HG03060 (cell line): ENCODE measurements around the gene SLC38A2.

Source experiments
- ATAC-seq: cut with Tn5 transposase; IDR thresholded peaks from one replicate; pipeline ENCODE4 v1.9.1; 2021; ENCODE audit warnings: low read depth, moderate number of reproducible peaks; ENCODE audit not compliant: unreplicated experiment

Gene SLC38A2

DNA sequence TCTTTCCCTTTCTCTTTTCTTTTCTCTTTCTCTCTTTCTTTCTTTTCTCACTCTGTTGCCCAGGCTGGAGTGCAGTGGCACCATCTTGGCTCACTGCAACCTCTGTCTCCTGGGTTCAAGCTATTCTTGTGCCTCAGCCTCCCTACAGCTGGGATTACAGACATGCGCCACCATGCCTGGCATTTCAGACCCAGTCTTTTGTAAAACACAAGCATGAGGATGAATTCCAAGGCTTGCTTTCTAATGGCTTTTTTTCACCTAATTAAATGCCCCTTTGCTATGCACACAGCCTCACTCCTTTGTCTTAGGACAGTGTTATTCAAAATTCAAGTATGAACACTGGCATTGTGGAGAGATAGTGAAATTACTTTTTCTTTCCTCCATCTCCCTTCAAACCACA, 6.0 kb upstream of the SLC38A2 start:
- no peak for ATAC-seq

DNA sequence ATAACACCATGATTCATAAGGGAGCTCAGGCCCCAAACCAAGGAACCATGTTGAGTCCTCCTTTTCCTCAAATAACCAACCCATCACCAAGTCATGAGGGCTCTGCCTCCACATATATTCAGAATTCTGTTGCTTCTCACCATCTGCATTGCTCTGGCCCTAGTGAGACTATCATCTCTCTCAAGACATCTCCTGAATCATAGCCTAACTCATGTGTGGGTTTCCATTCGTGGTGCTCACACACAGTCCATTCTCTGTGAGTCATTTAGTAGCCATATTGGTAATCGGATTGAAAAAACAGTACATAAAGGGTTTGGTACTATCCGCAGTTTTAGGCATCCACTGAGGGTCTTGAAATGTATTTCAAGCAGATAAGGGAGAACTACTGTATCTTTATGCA, 5.1 kb upstream of the SLC38A2 start:
- ATAC-seq, result no peak

DNA sequence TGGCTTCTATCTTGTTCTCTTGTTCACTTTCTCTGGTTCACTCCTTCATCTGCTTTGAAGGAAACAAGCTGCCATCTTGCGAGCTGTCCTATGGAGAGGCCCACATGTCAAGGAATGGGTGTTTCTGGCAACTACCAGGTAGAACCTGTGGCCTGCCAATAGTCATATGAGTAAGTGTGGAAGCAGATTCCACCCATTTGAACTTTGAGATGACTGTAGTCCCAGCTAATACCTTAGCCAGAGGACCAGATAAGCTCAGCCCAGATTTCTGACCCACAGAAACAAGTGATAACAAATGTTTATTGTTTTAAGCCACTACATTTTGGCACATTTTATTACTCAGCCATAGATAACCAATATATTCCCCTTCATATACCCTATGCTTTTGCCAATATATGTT, 4.0 kb upstream of the SLC38A2 start:
- no peak for ATAC-seq

DNA sequence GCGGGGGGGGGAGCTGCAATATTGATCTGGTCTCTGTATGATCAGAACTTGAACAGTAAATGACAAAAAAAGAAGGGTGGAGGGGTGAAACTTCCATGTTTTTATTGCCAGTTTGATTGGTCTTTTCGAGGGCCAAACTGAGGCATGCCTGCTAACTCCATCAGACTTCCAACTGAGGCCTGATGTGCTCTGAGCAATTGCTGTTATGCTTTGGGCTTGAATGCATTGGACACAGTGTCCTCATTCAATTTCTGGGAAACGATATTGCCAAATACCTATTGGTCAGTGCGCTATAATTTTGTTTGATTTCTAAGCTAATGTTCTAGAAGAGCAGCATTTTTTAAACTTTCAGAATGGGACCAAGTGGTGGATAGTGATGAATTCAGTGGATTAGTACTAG, 2.1 kb upstream of the SLC38A2 start:
- ATAC-seq, result no peak

DNA sequence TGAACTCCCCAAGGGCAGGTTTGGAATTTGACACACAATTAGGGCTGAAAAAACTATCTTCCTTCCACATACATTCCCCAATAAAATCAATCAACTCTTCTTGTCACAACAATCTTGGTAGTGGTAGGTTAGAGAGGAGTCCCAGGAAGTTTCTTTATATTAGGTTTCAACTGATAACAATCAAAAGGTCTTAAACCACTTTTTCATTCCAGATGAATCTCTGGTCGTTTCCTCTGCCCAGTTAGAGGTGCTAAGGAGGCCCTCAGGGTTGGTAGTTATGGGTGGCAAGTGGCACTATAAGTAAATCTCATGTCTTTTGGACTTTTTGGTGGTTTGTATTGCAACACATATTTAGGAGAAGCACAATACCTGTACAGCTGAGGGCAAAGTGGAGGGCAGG, 1.7 kb upstream of the SLC38A2 start:
- no peak for ATAC-seq

DNA sequence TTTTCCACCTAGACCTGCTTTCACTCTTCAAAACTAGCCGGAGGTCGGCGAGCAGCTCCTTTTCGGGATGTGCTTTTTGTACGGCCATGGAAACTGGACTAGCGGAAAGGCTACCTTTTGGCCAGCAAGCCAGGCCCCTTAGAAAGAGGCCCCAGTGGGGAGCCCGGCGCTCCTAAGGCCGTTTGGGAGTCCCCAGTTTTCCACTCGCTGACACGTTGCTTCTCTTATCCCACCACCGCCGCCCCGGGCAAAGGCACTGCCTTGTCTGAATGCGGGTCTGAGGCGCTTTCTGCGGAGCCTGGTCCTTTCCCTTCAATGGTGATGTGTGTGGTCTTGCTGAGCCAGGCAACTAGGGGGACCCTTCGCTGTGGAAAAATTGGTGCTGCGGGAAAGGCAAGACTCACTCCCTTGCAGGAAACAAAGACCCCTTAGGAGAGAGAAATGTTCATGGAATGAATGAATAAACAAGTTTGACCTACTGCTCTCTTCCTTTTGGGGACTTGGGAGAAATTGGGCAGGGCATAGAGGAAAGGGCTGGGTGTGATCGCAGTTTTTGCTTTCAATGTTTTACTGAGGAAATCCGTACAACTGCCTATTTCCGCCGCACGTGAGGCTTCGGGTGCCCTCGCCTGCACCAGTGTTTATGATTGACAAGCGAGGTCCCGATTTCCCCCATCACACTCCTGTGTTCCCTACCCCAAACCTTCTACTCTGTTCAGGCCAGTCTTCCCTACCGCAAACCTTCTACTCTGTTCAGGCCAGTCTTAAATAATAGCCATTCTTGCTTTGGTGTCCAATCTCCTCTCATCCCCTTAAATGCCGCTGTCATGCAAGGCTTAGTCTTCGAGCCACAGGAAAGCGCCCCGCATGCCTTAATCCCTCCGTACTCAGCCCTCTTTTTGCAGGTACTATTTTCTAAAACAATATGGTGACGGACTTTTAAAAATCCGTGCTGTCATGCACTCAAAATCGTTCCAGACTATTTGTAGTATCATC, 1.0 kb upstream of the SLC38A2 start:
- ATAC-seq, result no peak

DNA sequence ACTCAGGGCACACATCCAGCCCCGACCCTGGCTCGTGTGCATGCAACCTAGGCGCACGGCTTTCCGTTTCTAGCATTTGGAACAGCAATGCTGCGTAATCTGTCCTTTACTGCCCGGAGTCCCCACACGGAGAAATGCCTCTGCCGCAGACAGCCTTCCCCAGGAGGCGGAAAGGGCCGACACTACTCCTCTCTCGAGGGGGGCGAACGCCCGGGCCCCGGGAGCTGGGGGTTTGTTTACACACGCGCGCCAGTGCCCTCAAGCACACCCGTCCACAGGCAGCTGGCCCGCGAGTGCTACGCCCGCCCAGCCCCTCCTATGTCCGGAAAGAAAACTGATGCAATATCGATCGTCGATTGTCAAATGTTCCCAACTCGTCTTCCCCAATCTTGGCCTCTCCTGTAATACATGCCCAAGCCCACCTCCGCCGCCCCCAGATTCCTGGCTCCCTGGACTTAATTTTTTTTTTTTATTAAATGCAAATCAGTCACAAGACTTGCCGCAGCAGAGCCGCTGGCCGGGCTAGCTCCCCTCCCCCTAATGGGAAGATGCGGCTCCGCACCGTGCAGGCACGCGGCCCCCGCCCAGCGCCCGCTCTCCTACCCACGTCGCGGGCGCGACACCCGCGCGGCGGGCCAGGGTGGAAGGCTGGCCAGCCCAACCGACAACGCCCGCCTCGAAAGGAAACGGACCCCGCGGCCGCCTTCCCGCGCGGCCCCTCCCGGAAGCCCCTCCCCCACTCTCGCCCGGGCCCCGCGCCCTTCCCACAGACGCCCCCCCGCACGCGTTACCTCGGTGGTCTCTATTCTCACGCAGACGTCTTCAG, 642 bp downstream of the SLC38A2 start:
- peak; percentile 2 for ATAC-seq

DNA sequence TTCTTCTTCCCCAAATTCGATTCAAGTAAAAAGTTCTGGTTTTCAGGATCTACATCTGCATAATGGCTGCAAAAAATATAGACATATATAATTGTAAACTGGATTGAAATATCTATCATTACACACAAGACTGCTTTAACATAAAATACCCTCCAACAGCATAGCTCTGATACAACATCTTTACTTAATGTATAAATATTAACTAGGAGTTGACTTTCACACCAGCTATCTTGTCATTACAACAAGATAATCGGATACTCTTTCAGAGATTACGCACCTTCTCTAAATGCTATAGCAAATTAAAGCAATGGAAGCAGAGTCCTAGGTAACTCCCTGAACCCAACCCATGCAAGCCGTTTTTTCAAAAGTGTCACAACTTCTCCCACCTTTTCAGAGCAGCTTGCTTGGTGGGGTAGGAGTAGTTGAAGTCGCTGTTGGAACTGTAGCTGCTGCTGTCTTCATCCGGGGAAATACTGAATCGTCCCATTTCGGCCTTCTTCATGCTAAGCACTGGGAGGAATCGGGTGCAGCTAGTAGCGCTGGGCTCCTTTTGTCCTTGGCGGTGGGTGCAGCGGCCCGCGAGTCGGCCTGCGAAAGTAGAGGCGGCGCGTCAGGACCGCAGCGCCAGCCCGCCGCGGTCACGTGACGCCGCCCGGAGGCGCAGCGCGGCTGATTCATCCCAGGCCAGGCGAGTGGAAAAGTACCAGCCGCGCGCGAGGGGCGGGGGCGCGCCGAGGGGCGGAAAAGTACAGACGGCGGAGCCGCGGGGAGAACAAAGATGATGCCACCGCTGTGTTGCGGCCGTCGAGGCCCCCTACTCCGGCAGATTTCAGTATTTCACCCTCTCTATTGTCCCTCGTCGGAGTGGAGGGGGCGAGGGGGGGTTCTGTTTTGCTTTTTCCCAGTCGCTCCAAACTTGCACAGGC, 1.5 kb downstream of the SLC38A2 start:
- peak; percentile 38 for ATAC-seq

DNA sequence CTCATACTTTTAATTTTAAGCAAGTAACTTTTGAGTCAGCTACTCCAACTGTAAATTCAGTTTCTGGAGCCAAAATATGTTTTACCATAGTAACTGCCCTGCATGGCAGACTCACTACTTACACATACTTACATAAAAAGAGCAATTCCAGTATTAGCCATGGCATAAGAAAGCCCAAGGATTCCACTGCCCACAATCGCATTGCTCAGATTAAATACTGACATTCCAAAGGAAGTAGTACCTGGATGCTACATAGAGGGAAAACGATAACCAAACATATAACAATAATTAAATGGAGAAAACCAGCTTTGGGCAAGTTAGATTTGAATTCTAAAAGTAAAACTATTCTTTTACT, 2.2 kb downstream of the SLC38A2 start:
- no peak for ATAC-seq

DNA sequence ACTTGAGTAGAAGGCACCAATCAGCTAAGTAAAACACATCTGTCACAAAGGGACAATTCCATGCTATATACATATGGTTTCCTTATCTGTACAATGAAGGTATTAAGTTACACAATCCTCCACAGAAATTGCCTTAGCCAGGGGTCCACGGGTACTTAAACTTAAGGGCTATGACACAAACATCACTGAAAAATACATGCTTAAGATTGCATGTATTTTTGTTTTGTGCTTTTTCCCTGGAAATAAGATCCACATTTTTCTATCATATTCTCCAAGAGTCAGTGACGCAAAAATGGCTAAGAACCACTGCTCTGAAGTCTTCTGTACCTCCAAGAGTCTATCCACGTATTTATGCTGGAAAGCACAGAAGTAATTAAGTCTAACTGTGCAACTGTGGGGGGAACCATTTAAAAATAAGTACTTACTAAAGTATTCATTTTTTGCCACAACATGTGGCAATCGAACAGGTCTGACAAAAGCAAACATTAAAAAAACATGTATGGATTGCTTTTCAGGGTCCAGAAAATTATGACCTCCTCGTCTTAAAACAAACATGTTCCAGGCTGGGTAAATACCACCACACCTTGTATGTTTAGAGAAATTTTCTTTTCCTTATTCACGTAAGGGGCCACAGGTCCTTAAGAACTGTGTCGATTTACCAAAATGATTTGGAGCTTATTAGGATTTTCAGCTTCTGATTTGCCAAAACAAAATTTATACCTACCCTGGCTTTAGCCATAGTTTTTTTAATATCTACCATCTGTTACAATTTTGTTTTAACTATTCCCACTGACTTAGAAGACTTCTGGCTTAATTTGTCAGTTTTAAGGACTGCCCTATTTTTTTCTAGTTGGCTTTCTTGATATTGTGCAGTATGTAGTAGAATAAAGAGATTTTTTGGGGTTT, 2.8 kb downstream of the SLC38A2 start:
- ATAC-seq, result no peak

DNA sequence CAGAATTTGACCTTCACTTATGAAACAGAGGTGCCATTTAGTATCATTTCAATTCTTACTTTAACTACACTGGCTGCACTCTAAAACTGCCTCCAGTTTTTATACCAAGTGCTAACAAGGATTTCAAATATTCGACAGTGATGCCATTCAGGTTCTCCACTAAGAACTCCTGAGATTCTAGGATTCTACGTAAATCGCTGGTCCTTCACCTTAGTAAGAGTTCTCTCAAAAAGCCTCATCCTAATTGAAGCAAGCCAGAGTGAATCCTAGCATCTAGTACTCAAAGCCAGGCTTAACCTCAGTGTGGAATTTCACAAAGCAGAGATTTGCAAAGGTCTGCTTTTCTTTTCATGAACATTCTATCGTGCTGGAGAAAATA, 3.5 kb downstream of the SLC38A2 start:
- ATAC-seq, result no peak

DNA sequence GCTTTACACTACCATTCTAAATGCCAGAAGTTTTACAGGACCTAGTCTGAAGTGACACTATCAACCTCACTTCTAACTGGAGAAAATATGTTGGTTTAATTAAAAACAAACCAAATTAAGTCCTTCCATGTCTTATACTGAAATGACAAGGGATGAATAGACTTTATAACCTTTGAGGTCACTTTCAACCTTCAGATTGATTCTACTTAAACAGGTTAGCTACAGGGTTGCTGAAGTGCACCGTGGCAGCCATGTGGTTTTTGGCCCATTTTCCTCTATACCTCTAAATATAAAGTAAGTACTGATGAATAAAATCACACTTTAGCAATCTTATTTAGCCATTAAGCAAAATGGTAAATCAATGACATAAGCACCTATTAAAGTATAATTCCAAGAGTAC, 3.9 kb downstream of the SLC38A2 start:
- ATAC-seq, result no peak

DNA sequence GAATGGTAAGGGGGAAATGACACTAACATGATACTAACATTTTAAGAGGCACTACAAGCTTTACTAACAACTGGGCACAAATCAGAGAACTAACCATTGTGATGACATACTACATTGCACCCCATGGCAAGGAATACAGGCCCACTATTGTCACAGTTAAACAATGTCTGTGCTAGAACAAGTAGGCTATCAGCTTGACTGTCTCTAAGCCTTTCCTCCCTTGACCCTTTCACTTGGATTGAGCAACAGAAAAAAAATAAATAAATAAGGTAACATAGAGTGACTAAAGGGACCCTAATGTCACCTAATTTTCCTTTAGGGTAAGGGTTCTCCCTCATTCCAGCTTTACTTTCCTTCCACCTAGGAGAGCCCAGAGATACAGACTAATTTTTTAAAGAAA, 4.4 kb downstream of the SLC38A2 start:
- ATAC-seq, result no peak

DNA sequence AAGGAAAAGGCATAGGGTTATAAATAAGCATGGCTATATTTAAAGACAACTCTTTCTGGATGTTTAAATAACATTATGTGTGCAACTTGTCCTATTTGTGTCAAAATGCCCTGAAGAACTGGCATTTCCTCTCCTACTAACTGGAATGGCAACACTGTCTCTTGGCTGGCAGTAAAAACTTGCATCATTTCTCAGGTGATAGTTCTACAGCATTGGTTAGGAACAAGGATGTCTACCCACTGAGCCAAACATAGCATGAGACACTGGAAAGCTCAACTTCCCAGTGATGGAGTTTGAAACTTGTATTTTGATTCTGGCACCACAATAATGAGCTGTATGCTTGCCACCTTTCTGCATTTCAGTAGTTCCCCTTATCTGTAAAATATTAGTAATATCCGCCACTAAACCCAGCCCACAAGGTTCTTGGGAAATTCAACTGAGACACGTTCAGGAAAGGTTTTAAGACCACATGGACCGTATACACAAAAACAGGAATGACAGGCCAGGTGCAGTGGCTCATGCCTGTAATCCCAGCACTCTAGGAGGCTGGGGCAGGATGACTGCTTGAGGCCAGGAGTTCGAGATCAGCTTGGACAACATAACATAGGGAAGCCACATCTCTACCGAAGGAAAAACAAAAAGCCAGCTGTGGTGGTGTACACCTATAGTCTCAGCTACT, 5.1 kb downstream of the SLC38A2 start:
- no peak for ATAC-seq

DNA sequence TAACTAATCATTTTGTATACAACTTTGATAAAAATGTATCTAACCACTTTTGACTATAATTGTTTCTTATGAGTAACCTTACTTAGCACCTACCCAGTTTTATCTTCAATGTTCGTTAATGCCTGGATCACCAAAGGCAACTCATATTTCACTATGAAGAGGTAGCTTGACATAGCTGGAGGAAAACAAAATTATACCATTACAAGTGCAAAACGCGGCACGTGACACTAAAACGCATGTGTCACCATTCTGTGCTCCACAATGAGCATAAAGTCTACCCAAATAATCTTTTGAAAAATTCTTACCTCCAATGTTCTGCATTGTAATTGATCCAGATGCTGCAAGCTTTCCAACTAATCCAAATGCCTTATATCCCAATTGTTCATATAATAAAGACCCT, 5.8 kb downstream of the SLC38A2 start:
- ATAC-seq, result no peak

DNA sequence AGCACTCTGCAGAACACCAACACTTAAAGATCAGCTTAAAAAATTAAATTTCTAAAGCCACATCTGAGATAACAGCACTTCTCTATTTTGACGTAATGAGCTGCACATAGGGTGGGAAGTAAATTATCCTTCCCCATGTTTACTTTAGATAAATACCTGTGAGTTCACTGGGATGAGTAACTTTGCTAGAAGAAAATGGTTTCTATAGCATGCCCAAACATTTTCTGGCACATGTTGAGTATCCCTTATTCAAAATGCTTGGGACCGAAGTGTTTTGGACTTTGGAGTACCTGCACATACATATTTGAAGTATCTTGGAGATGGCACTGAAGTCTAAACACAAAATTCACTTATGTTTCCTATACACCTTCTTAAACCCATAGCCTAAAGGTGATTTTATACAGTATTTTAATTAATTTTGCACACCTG, 6.6 kb downstream of the SLC38A2 start:
- no peak for ATAC-seq

DNA sequence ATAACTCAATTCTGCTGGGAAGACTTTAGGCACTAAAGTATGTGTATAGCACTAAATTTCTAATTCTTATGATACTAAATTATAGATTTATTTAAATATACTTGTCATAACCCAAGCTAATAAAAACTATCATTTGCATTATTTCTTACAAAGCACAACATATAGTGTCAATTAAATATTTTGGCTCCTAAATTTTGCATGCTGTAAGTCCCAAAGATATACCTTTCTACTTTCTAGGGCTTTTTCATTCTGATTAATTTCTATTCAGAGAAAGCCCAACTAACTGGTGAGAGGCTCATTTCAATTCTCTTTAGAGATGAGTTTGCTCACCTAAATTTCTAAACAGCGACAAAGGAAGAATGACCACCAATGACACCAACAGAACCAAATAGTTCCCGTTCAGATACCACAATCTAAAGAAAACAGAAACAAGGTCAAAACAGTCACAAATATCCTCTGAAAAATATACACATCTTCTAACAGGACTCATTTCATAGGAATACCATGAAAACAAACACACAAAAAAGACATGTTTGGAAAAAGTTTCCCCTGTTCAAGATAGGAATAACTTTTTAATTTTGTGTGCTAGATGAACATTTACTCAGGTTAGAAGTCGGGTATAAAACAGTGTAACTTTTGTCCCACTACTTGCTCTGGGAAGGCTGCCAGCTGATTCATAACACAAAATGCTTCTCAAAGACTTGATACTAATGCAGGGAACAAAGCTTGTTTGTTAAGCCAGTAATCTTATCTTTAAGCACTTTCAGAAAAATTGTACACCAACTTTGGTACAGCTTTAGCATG, 7.6 kb downstream of the SLC38A2 start:
- ATAC-seq, result no peak

DNA sequence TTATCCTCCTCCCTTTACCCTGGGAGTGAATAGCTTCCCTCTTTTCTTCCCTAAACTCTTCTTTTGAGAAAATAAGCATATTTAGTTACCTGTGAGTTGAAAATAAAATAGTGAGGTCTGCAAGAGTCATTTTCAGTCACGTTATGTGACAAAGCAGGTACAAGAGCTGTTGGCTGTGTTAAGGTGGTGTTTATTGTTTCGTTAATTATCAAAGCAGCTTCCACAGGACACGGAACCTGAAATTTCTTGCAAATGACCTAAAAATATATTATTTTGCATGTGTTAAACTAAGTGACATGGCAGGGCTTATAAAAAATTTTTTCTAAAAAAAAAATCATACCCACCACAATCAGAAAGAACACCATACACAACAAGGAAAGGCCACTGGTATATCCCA, 8.3 kb downstream of the SLC38A2 start:
- ATAC-seq, result no peak
